GM19463 (cell line): ENCODE data around the gene CRTC2.

Experiments used
- ATAC-seq: cut with Tn5 transposase; IDR thresholded peaks from one replicate; pipeline ENCODE4 v1.9.1; 2021; ENCODE audit warnings: mild to moderate bottlenecking, moderate library complexity; ENCODE audit not compliant: unreplicated experiment

The CRTC2 gene

DNA sequence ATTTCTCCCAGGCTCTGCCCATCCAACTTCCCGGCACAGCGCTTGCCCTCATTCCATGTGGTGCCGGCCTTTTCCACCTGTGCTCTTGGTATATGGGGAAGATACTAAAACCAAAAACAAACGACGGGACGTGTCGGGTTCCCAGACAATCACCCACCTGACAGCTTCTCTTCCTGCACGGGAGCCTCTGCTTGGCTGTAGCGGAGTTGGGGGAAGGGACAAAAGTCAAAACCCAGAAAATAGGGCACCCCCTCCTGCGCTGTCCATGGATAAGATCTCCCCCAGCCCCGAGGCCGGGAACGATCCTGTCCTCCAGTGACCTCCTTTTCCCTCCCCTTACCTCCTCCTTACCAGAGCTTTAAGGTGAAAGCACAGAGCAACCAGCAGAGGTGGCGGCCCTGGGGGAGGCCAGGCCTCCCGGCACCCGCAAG lies 18.4 kb upstream of the CRTC2 start:
- no peak for ATAC-seq

DNA sequence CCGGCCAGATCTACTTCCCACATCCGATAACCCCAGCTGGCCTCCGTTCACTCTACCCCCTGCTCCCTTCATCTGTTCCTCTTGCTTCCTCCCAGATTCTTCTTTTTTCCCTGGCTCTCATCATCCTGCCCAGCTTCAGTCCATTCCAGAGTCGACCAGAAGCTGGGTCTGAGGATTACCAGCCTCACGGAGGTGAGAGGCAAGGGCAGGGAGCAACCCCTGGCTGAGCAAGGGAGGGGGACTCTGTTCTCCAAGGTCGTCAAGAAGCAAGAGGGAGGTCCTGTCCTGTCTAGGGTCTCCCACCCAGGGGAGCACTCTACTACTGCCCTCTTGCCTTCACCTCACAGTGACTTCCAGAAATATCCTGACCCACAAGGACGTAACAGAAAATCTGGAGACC lies 15.1 kb upstream of the CRTC2 start:
- no peak for ATAC-seq

GRCh38 chr1:153973071-153973470 lies 14.7 kb upstream of the CRTC2 start:
- no peak for ATAC-seq

DNA sequence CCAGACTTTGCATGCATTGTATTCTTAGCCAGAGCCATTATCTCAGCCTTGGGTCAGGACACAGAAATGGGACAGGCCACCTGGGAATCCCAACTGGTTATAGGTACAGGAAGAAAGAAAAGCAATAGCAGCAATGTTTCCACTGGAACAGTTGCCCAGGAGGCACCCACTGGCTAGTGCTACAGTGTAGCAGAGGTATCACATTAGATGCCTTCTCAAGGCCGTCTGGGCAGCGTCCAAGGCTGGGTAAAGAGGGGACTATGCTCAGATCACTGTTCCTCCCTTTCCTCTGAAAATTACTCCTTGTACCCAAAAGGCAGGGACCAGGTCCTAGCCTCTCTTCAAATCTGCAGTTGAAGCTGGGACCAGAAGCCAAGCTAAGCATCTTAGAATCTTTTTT lies 11.9 kb upstream of the CRTC2 start:
- ATAC-seq, result no peak

DNA sequence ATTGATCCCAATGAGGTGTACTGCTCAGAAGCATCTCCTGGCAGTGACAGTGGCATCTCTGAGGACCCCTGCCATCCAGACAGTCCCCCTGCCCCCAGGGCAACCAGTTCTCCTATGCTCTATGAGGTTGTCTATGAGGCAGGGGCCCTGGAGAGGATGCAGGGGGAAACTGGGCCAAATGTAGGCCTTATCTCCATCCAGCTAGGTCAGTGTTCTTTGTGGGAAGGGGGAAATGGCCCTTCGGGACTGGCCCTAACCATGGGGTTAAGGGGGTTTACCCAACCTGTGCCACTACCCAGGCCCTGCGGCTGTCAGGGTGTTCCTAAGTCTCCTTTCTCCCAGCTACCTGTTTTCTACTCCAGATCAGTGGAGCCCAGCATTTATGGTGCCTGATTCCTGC lies 10.6 kb upstream of the CRTC2 start:
- ATAC-seq, result no peak

- ATAC-seq, result no peak
Measured at GRCh38 chr1:153968408-153968807, 10.0 kb upstream of the CRTC2 start.

GRCh38 chr1:153968000-153968363 lies 9.6 kb upstream of the CRTC2 start:
- no peak for ATAC-seq

DNA sequence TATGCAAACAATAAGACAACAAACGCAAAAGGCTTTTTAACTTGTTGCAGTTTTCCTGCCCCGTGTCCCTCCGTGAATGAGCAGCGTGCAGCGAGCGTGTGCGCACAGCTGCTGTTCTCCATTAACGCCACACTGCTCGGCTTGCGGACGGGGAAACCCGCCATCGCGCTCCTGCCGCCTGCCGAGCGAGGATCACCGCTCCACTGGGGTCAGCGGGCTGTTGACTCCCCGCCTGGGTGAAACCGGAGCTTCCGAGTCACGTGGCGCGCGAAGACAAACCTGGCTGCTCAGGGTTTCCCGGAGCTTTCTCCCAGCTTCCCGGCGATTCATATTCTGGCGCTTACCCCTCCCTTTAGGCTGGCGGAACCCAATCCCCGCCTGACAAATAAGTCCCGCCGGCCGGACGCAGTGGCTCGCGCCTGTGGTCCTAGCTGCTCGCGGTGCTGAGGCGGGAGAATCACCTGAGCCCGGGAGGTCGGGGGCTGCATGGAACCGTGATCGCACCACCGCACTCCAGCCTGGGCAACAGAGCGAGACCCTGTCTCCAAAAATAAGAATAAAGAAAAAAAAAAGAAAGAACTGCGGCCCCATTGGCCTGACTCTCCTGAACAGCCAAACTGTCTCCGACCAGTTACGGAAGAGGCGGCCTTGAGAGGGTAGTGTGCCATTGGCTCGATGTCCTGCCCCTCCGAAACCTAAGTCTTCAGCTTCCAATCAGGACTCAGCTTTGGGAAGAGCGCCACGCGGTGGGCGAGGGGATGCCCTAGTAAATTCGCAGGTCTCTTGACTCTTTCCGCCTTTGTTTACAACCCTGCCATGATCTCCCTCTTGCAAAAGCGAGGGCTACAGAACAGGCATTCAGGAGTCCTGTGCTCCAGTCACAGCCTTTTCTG lies 8.9 kb upstream of the CRTC2 start, which contains the start of gene CREB3L4:
CREB3L4 (plus strand) TSS at position 796 of the 893 bp plus-strand sequence. CDS start 624 bp downstream, outside the sequence.
- peak; percentile 73 for ATAC-seq

DNA sequence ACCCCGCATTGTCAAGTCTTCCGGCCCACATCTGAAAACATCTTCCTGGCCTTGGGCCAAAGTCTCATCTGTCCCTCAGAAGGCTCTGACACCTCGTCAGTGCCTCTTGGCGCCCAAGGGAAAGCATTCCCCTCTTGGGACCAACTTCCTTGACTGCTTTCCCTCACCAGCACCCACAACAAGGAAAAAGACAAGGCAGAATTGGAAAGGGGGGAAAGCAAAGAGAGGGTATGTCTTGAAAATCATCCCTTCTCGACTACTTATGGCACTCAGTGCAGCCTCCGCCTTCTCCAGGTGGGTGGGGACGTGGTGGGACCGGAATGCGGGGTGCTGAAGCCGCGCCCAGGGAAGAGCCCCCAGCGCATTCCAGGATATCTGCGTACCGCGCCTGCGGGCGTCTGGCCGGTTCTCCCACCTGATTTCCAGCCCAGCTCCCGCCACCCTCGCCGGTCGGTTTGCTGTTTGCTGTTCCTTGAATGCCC lies 5.5 kb upstream of the CRTC2 start:
- ATAC-seq, result no peak

DNA sequence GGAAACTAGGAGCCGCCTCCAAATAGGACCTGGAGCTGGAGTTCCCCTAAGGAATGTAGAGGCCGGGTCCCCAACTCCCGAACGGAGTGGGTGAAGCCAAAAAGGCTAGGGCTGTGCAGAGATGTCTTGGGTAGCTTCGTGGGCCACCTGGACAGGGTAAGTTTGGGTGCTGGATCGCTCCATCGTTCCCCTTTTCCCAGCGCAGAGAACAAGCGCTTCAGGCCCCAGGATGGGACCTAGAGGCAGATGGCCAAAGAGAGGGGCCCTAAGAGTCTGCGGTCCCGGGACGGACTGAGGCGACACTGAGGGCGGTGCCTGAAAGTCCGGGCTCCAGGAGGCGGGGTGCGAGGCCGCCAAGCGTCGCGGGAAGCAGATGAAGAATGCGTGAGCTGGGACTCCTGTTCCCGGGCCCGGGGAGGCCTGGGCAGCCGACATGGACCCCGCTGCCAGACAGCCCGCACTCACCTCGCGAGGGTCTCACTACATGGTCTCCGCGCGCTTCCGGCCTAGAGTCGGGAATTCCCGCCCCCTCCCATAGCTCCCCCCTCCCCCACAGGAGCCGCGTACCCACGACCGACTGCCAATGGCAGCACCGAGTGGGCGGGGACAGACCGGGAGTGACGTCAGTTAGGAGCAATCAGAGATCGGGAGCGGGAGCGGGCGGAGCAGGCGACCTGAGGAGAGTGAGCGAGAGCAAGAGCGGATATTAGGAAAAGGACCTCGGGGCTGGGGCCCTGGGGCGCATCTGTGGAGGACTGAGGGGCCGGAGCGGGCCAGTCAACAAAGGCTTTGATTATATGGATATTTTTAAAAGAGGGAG lies 4.8 kb upstream of the CRTC2 start, which contains the start of gene SLC39A1:
SLC39A1 (minus strand) TSS at position 508 of the 820 bp plus-strand sequence. CDS start 822 bp downstream, outside the sequence.
- ATAC-seq, result peak; percentile 45

DNA sequence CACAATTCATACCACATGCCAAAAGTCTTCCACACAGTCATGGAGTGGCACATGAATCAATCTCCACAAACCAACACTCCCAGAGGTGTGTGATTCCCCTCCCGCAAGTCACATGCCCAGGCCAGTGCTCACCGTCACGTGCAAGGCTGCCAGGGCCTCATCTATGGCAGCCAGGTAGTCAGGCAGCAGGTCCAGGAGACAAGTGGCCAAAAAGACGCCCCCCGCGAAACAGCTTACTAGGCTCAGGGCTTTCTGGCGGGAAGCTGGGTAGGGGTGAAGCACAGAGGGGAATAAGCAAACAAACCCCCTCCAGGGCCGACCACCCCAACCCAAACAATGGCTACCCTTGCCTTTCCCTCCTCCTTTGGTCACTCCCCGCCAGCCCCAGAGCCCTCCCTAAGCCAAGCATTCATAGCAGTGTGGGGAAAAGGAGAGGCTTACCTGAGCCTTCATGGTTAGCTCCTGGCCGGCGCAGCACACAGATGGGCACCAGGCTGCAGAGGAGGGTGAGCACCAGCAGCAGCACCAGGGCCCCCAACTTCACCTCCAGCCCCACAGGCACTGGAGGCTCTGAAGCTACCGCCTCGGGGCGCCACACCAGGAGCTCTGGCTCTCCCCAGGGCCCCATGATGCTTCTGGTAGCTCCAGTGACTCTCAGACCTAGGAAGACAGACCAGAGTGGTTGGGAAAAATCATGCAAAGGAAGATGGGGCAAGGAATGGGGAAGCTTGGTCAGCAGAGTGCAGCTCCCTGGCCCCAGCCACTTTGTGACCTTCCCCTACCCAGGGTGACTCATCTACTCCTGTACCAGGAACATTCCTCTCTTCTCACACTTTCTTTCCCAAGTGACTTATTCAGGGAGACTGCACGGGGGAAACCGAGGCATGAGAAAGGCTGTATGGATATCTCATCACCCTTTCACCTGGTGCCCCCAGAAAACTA lies 3.9 kb upstream of the CRTC2 start:
- ATAC-seq, result no peak

- ATAC-seq, result no peak
Measured at GRCh38 chr1:153961421-153961820, 3.0 kb upstream of the CRTC2 start.

- no peak for ATAC-seq
Measured at GRCh38 chr1:153960206-153960605, 1.8 kb upstream of the CRTC2 start.

DNA sequence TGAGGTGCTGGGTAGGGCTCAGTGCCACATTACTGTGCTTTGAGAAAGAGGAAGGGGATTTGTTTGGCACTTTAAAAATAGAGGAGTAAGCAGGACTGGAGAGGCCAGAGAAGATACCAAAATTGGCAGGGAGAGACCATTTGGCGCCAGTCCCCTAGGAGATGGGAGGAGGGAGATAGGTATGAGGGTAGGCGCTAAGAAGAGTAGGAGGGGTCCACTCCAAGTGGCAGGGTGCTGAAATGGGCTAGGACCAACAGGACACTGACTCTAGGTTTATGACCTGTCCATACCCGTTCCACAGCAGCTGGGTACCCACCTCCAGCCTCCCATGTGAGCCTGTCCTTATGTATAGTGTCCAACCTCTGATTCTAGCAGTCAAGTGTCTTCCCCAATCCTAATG lies 1.0 kb upstream of the CRTC2 start:
- no peak for ATAC-seq

DNA sequence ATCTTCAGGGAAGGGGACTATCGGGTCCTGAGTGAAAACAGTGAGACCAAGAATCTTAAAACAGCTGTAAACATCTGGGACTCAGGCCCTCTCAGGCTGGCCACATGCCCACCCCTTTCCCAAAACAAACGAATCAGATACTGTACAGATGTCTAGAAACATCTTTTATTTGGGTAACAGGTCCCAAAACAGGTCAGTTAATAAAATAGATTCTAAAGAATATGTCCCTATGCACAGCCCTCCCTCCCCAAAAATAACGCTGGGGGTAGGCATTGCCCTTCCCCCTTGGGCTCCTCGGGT lies 499 bp upstream of the CRTC2 start:
- ATAC-seq, result no peak

GRCh38 chr1:153957744-153958110 lies 685 bp downstream of the CRTC2 start:
- ATAC-seq, result peak; percentile 17

DNA sequence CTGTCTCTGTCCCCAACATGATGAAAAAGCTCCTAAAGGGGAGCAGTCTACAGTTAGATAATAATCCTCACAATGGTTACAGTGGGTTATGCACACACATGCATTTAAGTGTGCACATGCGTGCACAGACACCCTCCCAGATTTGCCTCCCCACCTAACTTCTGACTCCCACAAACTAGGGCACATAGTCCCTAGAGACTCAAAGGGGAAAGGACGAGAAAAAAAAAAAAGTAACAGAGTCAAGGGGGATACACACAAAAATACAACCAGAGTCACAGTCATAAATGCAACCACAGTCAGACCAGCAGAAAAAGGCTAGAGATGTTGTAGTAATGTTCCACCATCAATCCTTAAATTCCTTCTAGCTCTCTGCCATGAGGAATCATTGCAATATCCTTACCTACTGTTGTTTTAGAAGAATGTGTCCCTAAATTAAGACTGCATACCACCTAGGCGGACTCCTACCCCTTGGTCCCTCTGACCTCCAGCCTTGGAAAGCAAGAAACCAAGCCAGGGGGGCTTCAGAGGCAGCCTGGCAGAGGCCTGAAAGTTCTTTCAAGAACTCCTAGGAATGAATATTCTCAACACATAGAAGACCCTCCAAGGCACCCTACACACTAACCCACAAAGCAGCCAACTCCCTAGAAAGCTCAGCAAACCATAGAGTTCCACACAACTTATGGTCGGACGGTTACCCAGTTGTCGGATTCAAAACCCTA lies 1.3 kb downstream of the CRTC2 start:
- no peak for ATAC-seq

- no peak for ATAC-seq
Measured at GRCh38 chr1:153954826-153955225, 3.6 kb downstream of the CRTC2 start.

DNA sequence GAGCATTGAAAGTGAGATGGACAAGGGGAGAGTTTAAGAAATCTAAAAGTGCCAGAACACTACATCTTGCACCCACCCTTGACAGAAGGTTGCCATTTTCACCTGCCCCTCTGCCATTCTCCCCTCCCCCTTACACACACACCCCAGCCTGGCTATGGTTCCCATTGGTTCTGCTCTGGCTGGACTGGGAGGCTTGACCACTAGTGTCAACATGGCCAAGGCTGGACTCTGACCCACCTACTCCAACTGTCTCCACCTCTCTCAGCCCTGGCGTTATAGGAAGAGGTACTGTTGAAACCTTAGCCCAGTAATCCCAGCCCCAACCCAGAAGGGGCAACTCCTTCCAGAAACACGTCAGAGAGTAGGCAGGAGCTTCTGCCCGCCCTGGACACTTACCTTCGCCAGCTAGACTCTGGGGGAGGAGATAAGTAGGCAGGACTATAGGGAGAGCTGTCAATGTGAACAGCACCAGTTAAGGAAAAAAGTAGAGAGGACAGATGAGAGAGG lies 4.5 kb downstream of the CRTC2 start:
- no peak for ATAC-seq

- ATAC-seq, result no peak
Measured at GRCh38 chr1:153951801-153952200, 6.6 kb downstream of the CRTC2 start.
